HepG2 (cell line): ENCODE measurements around the gene PKMYT1. TPM values are rescaled to one million over a fixed set of nuclear protein-coding genes. Genes with fewer than 3 reads are reported as not detected.

Experiments used
- ARID4A ChIP-seq: sonication (generic); formaldehyde crosslinking; IDR thresholded peaks from 2 replicates; pipeline ENCODE4 v1.5.0; 2020; ENCODE audit warnings: mild to moderate bottlenecking, missing genetic modification reagents, borderline replicate concordance
- BCL6 ChIP-seq: IDR thresholded peaks from 2 replicates; pipeline ENCODE4 v1.6.1; 2016; ENCODE audit warnings: missing genetic modification reagents, missing compliant biosample characterization
- CHCHD3 ChIP-seq: sonication (generic); formaldehyde crosslinking; IDR thresholded peaks from 2 replicates; pipeline ENCODE4 v1.8.0; 2022; ENCODE audit warnings: mild to moderate bottlenecking, missing genetic modification reagents, moderate library complexity
- CREB1 ChIP-seq, 2 experiments: fragments of 450-650 bp in 1 of 2; IDR thresholded peaks; 2 replicates each; pipeline ENCODE4 v1.6.1; 2016 to 2017; ENCODE audit warnings: control low read depth in 1 of 2, mild to moderate bottlenecking in 1 of 2, missing compliant biosample characterization in 1 of 2, missing genetic modification characterization in 1 of 2
- CTCF ChIP-seq: sonication (generic); formaldehyde crosslinking; IDR thresholded peaks from 2 replicates; pipeline ENCODE4 v1.5.0; 2020; ENCODE audit warnings: mild to moderate bottlenecking, missing genetic modification reagents, moderate library complexity
- DPF2 ChIP-seq: sonication (generic); formaldehyde crosslinking; IDR thresholded peaks from 2 replicates; pipeline ENCODE4 v1.4.0; 2020; ENCODE audit warnings: mild to moderate bottlenecking, low read depth, missing genetic modification reagents, borderline replicate concordance
- ETV5 ChIP-seq: IDR thresholded peaks from 2 replicates; pipeline ENCODE4 v1.6.1; 2018; ENCODE audit warnings: missing biosample characterization, missing genetic modification reagents, inconsistent platforms, borderline replicate concordance
- FOXC1 ChIP-seq: sonication (generic); formaldehyde crosslinking; IDR thresholded peaks from 2 replicates; pipeline ENCODE4 v1.8.0; 2022; ENCODE audit warnings: mild to moderate bottlenecking, missing genetic modification reagents, borderline replicate concordance
- IRX3 ChIP-seq: sonication (generic); formaldehyde crosslinking; IDR thresholded peaks from 2 replicates; pipeline ENCODE4 v1.8.1; 2023; ENCODE audit warnings: mild to moderate bottlenecking, low read depth, missing genetic modification reagents, borderline replicate concordance
- MYC ChIP-seq: sonication (generic); formaldehyde crosslinking; IDR thresholded peaks from 2 replicates; pipeline ENCODE4 v1.9.0; 2021; ENCODE audit warnings: missing genetic modification reagents, borderline replicate concordance
- PRMT3 ChIP-seq: sonication (generic); formaldehyde crosslinking; IDR thresholded peaks from 2 replicates; pipeline ENCODE4 v1.8.1; 2022; ENCODE audit warnings: low read depth, mild to moderate bottlenecking, moderate library complexity, missing genetic modification reagents, borderline replicate concordance
- TCF12 ChIP-seq, 2 experiments: fragments of 450-650 bp in 1 of 2; sonication (generic) in 1 of 2; formaldehyde crosslinking in 1 of 2; IDR thresholded peaks; 2 replicates each; pipeline versions ENCODE4 v1.6.1 to v1.8.0; 2017 to 2022; ENCODE audit warnings: antibody characterized with exemption in 1 of 2, mild to moderate bottlenecking in 1 of 2, missing genetic modification reagents in 1 of 2, moderate library complexity in 1 of 2
- TOPORS ChIP-seq: sonication (generic); formaldehyde crosslinking; IDR thresholded peaks from 2 replicates; pipeline ENCODE4 v1.8.0; 2023; ENCODE audit warnings: mild to moderate bottlenecking, missing genetic modification reagents
- ZNF232 ChIP-seq: sonication (generic); formaldehyde crosslinking; IDR thresholded peaks from 2 replicates; pipeline ENCODE4 v1.4.0; 2020; ENCODE audit warnings: missing genetic modification reagents, borderline replicate concordance
- ZNF24 ChIP-seq: fragments of 450-650 bp; IDR thresholded peaks from 2 replicates; pipeline ENCODE4 v1.6.1; 2017; ENCODE audit warnings: antibody characterized with exemption, mild to moderate bottlenecking
- ZNF274 ChIP-seq: sonication (generic); formaldehyde crosslinking; IDR thresholded peaks from 2 replicates; pipeline ENCODE4 v1.5.1; 2020; ENCODE audit warnings: mild to moderate bottlenecking, missing genetic modification reagents
- ZNF557 ChIP-seq: sonication (generic); formaldehyde crosslinking; IDR thresholded peaks from 2 replicates; pipeline ENCODE4 v1.4.0; 2020; ENCODE audit warnings: missing genetic modification reagents
- ZNF7 ChIP-seq: IDR thresholded peaks from 2 replicates; pipeline ENCODE4 v1.6.1; 2016; ENCODE audit warnings: missing biosample characterization, missing genetic modification reagents
- ZNF777 ChIP-seq: sonication (generic); formaldehyde crosslinking; IDR thresholded peaks from 2 replicates; pipeline ENCODE4 v1.4.0; 2020; ENCODE audit warnings: missing genetic modification reagents
- polyA plus RNA-seq, 8 experiments: library from polyadenylated mRNA; depleted of rRNA in 3 of 8; stranded (reverse) in 7 of 8; unstranded in 1 of 8; fragments of >200 nt; fragmentation: Illumina TruSeq in 4 of 8; extraction: Trizol in 4 of 8; gene quantifications; 2 replicates each; pipeline versions ENCODE4 v1.2.1 to v1.2.3, GENCODE V29; 2011 to 2016; ENCODE audit warnings: low read depth in 4 of 8, missing spikeins in 1 of 8, mixed read lengths in 1 of 8; ENCODE audit not compliant: insufficient read depth in 1 of 8
- total RNA-seq, 5 experiments: library from RNA; depleted of rRNA; stranded (reverse); fragments of >200 nt; fragmentation: Illumina TruSeq; extraction: Trizol; gene quantifications; 2 replicates each; pipeline ENCODE4 v1.2.3, GENCODE V29; 2016; ENCODE audit warnings: low read depth in 1 of 5
- TF ChIP-seq, protein P1 (sequence below): sonication (generic); formaldehyde crosslinking; IDR thresholded peaks from 2 replicates; pipeline ENCODE4 v1.4.0; 2020; ENCODE audit warnings: missing genetic modification reagents

PKMYT1 gene
- total and polyA plus RNA-seq, 2 of the 13 experiments (the other 11 are each of a cell fraction or from before 2014, with no cell fraction given), result 7.0 to 27.8 TPM

GRCh38 chr16:3007059-3007956, 27.1 kb upstream of the PKMYT1 start (continued):
- TF ChIP-seq CTCF (CRISPR knock-in tag), result no peak
- TF ChIP-seq ETV5 (CRISPR knock-in tag), result peak; percentile 34; the same call in 1 of the 2 replicates
- no peak for TF ChIP-seq ZNF7 (CRISPR knock-in tag)
- TF ChIP-seq, protein P1, sequence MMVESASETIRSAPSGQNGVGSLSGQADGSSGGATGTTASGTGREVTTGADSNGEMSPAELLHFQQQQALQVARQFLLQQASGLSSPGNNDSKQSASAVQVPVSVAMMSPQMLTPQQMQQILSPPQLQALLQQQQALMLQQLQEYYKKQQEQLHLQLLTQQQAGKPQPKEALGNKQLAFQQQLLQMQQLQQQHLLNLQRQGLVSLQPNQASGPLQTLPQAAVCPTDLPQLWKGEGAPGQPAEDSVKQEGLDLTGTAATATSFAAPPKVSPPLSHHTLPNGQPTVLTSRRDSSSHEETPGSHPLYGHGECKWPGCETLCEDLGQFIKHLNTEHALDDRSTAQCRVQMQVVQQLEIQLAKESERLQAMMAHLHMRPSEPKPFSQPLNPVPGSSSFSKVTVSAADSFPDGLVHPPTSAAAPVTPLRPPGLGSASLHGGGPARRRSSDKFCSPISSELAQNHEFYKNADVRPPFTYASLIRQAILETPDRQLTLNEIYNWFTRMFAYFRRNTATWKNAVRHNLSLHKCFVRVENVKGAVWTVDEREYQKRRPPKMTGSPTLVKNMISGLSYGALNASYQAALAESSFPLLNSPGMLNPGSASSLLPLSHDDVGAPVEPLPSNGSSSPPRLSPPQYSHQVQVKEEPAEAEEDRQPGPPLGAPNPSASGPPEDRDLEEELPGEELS, result no peak
- no peak for TF ChIP-seq TCF12 (IDR thresholded peaks at IDR 0.05)
- TF ChIP-seq TCF12 (CRISPR knock-in tag; IDR thresholded peaks at IDR 0.05), result no peak
- no peak for TF ChIP-seq ZNF24
- 0 out of 2 replicates have a peak, but pooled peaks have one; percentile 18 for TF ChIP-seq DPF2 (CRISPR knock-in tag)
- 0 out of 2 replicates have a peak, but pooled peaks have one; percentile 30 for TF ChIP-seq ZNF274 (CRISPR knock-in tag)
- TF ChIP-seq CREB1 (IDR thresholded peaks at IDR 0.05), result no peak
- TF ChIP-seq CREB1 (CRISPR knock-in tag; IDR thresholded peaks at IDR 0.05), result no peak
- TF ChIP-seq MYC (CRISPR knock-in tag), result no peak
- TF ChIP-seq ZNF777 (CRISPR knock-in tag), result 0 out of 2 replicates have a peak, but pooled peaks have one; percentile 22
- TF ChIP-seq FOXC1 (CRISPR knock-in tag), result no peak
- TF ChIP-seq PRMT3, result no peak
- no peak for TF ChIP-seq TOPORS (CRISPR knock-in tag)
- TF ChIP-seq IRX3 (CRISPR knock-in tag), result no peak
- TF ChIP-seq CHCHD3 (CRISPR knock-in tag), result no peak
- TF ChIP-seq ARID4A (CRISPR knock-in tag), result peak; percentile 16; the same call in 1 of the 2 replicates
- no peak for TF ChIP-seq ZNF232 (CRISPR knock-in tag)
- TF ChIP-seq BCL6 (CRISPR knock-in tag), result 0 out of 2 replicates have a peak, but pooled peaks have one; percentile 28
- no peak for TF ChIP-seq ZNF557 (CRISPR knock-in tag)
